CD14-positive monocyte (primary cell): ENCODE measurements around the gene MIB1. TPM values are rescaled to one million over a fixed set of nuclear protein-coding genes. Genes with fewer than 3 reads are reported as not detected.

ENCODE experiments used
- DNase-seq, 3 donors: peaks; one replicate each; pipeline ENCODE4 v3.0.0-alpha.2; 2011 to 2022
- H2AFZ ChIP-seq: 2 replicates; pipeline ENCODE4 v1.6.0; 2012; ENCODE audit warnings: mild to moderate bottlenecking, low read depth, low read length, inconsistent platforms; ENCODE audit not compliant: insufficient read depth, poor library complexity, severe bottlenecking
- H3K27ac ChIP-seq, 2 donors: 1 replicate in 1 of 2; 2 replicates in 1 of 2; pipeline ENCODE4 v1.5.1; 2012 to 2013; ENCODE audit warnings: low read length in 2 of 2, control low read depth in 1 of 2, inconsistent platforms in 1 of 2, low read depth in 1 of 2, mild to moderate bottlenecking in 1 of 2
- H3K27me3 ChIP-seq, 2 donors: one replicate each; pipeline versions ENCODE4 v1.6.0 to v1.6.1; 2011 to 2013; ENCODE audit warnings: low read length in 2 of 2; ENCODE audit not compliant: control insufficient read depth in 2 of 2, insufficient read depth in 2 of 2
- H3K36me3 ChIP-seq, 2 donors: replicated peaks in 1 of 2; 1 replicate in 1 of 2; 2 replicates in 1 of 2; pipeline versions ENCODE4 v1.5.1 to v1.6.1; 2012 to 2013; ENCODE audit warnings: low read length in 2 of 2, control low read depth in 1 of 2, inconsistent platforms in 1 of 2, mild to moderate bottlenecking in 1 of 2; ENCODE audit not compliant: insufficient read depth in 2 of 2, control insufficient read depth in 1 of 2
- H3K4me1 ChIP-seq, 2 donors: 1 replicate in 1 of 2; 2 replicates in 1 of 2; pipeline versions ENCODE4 v1.5.1 to v1.6.1; 2012 to 2013; ENCODE audit warnings: low read length in 2 of 2, control low read depth in 1 of 2, inconsistent platforms in 1 of 2, mild to moderate bottlenecking in 1 of 2, moderate library complexity in 1 of 2; ENCODE audit not compliant: insufficient read depth in 2 of 2, control insufficient read depth in 1 of 2
- H3K4me2 ChIP-seq: replicated peaks from 2 replicates; pipeline ENCODE3; 2012; ENCODE audit warnings: low read length, moderate library complexity, mild to moderate bottlenecking; ENCODE audit not compliant: poor library complexity, severe bottlenecking; ENCODE audit errors: extremely low read depth
- H3K4me3 ChIP-seq, 3 experiments: fragments of 200-600 bp in 1 of 3; sonication (generic) in 1 of 3; replicated peaks in 1 of 3; 1 replicate in 2 of 3; 2 replicates in 1 of 3; pipeline ENCODE4 v1.5.1; 2011 to 2013; ENCODE audit warnings: low read length in 3 of 3, mild to moderate bottlenecking in 3 of 3, control low read depth in 2 of 3, low read depth in 2 of 3, inconsistent platforms in 1 of 3, moderate library complexity in 1 of 3
- H3K79me2 ChIP-seq: 2 replicates; pipeline ENCODE4 v1.6.0; 2012; ENCODE audit warnings: mild to moderate bottlenecking, control low read depth, inconsistent platforms, low read length, moderate library complexity; ENCODE audit not compliant: insufficient read depth
- H3K9ac ChIP-seq: 2 replicates; pipeline ENCODE4 v1.6.0; 2017; ENCODE audit warnings: low read length, mild to moderate bottlenecking; ENCODE audit not compliant: insufficient read depth, poor library complexity, severe bottlenecking
- H3K9me3 ChIP-seq, 2 donors: replicated peaks in 1 of 2; 1 replicate in 1 of 2; 2 replicates in 1 of 2; pipeline versions ENCODE4 v1.5.1 to v1.6.1; 2012 to 2013; ENCODE audit warnings: low read length in 2 of 2, control low read depth in 1 of 2; ENCODE audit not compliant: control insufficient read depth in 1 of 2, insufficient read depth in 1 of 2
- H4K20me1 ChIP-seq: 2 replicates; pipeline ENCODE4 v1.6.0; 2012; ENCODE audit warnings: mild to moderate bottlenecking, low read length, control low read depth, moderate library complexity; ENCODE audit not compliant: insufficient read depth
- H3K27ac Mint-ChIP-seq, 7 donors: one replicate each; pipeline ENCODE4 v1.8.0; 2020; ENCODE audit warnings: mild to moderate bottlenecking in 7 of 7, mixed read lengths in 7 of 7, moderate library complexity in 6 of 7, inconsistent platforms in 2 of 7
- H3K27me3 Mint-ChIP-seq, 3 donors: one replicate each; pipeline ENCODE4 v1.8.0; 2021 to 2022; ENCODE audit warnings: low read depth in 3 of 3, mild to moderate bottlenecking in 3 of 3, mixed read lengths in 3 of 3, moderate library complexity in 3 of 3, inconsistent platforms in 1 of 3
- H3K36me3 Mint-ChIP-seq, 2 donors: one replicate each; pipeline ENCODE4 v1.8.0; 2020; ENCODE audit warnings: mixed read lengths in 2 of 2, inconsistent platforms in 1 of 2, mild to moderate bottlenecking in 1 of 2
- H3K4me1 Mint-ChIP-seq: one replicate; pipeline ENCODE4 v1.8.0; 2020; ENCODE audit warnings: mild to moderate bottlenecking, mixed read lengths
- H3K4me3 Mint-ChIP-seq, 2 donors: one replicate each; pipeline ENCODE4 v1.8.0; 2020; ENCODE audit warnings: mild to moderate bottlenecking in 2 of 2, mixed read lengths in 2 of 2, moderate library complexity in 1 of 2
- H3K9me3 Mint-ChIP-seq, 7 donors: one replicate each; pipeline ENCODE4 v1.8.0; 2020 to 2022; ENCODE audit warnings: mixed read lengths in 7 of 7, mild to moderate bottlenecking in 6 of 7, moderate library complexity in 6 of 7, inconsistent platforms in 2 of 7
- CTCF ChIP-seq: fragments of 200-600 bp; IDR thresholded peaks from one replicate; pipeline ENCODE4 v1.8.0; 2022; ENCODE audit warnings: antibody characterized with exemption, mild to moderate bottlenecking
- WGBS: methylation state at CpG from one replicate; pipeline ENCODE4 v1.1.5; 2013; ENCODE audit warnings: missing lambda C conversion rate; ENCODE audit not compliant: insufficient coverage; 5-methylcytosine and 5-hydroxymethylcytosine counted together
- intact Hi-C, 2 donors: fragments of 100-400 bp; cut with micrococcal nuclease; formaldehyde crosslinking; loops; one replicate each; pipeline versions ENCODE4 v1.15.0 to v1.15.1; 2023
- polyA plus RNA-seq, 3 donors: library from polyadenylated mRNA; depleted of rRNA in 1 of 3; unstranded in 2 of 3; stranded (reverse) in 1 of 3; fragments of 300-500 nt in 2 of 3; fragments of >200 nt in 1 of 3; fragmentation: Illumina TruSeq in 2 of 3; gene quantifications; 1 replicate in 2 of 3; 2 replicates in 1 of 3; pipeline ENCODE4 v1.2.3, GENCODE V29; 2012 to 2021
- small RNA-seq: library from RNA; depleted of rRNA; stranded (forward); fragments of <200 nt; gene quantifications from one replicate; pipeline ENCODE3, GENCODE V24; 2012; ENCODE audit warnings: low read depth; ENCODE audit not compliant: insufficient read length

Gene MIB1
- polyA plus RNA-seq, 3 donors: 5.7 to 8.5 (median 7.8) TPM

GRCh38 chr18:21916594-21916993, 176.0 kb downstream of the MIB1 start:
- Mint-ChIP-seq H3K27ac (no peak overlapping the region), H3K4me1 (no peaks in the 10 kb centered on the region), H3K9me3 (peaks cover 2 to 10% (median 7%) of the 10 kb centered on the region in 7 donors), H3K27me3 (peaks cover 4 to 9% (median 6%) of the 10 kb centered on the region in 3 donors), H3K4me3 (no peak overlapping the region), H3K36me3 (no peaks in the 10 kb centered on the region)
- H3K9ac ChIP-seq: no peak overlapping the region
- no peaks in the 10 kb centered on the region for H3K36me3 ChIP-seq
- H3K27me3 ChIP-seq: no peaks in the 10 kb centered on the region
- H3K4me2 ChIP-seq: no peak overlapping the region
- no peak for TF ChIP-seq CTCF
- WGBS: no CpG with 5 or more reads among the region's 2 CpGs
- H3K79me2 ChIP-seq: no peaks in the 10 kb centered on the region
- peaks cover 4% of the 10 kb centered on the region in 2 donors for H3K9me3 ChIP-seq
- H3K4me3 ChIP-seq: no peak overlapping the region
- no peak overlapping the region for H2AFZ ChIP-seq
- H3K27ac ChIP-seq: no peak overlapping the region
- no peaks in the 10 kb centered on the region for H3K4me1 ChIP-seq
- intact Hi-C loops: no loop called here
- no peaks in the 10 kb centered on the region for H4K20me1 ChIP-seq
- no peak for DNase-seq

GRCh38 chr18:21918693-21919092, 178.1 kb downstream of the MIB1 start:
- intact Hi-C loops: no loop called here

More at GRCh38 chr18:21918693-21919092, 178.1 kb downstream of the MIB1 start:
- no peak for TF ChIP-seq CTCF
- no peaks in the 10 kb centered on the region for H3K79me2 ChIP-seq
- no peak overlapping the region for H3K9ac ChIP-seq
- no peaks in the 10 kb centered on the region for H3K4me1 Mint-ChIP-seq
- H3K4me2 ChIP-seq: no peak overlapping the region
- no peaks in the 10 kb centered on the region for H4K20me1 ChIP-seq
- H3K27me3 Mint-ChIP-seq: peaks cover 4 to 11% (median 4%) of the 10 kb centered on the region in 3 donors
- H3K36me3 Mint-ChIP-seq: no peaks in the 10 kb centered on the region
- H3K4me1 ChIP-seq: no peaks in the 10 kb centered on the region
- H3K9me3 Mint-ChIP-seq: peaks cover 2 to 10% (median 7%) of the 10 kb centered on the region in 7 donors
- H3K4me3 ChIP-seq: no peak overlapping the region
- H3K36me3 ChIP-seq: no peaks in the 10 kb centered on the region
- no peak for DNase-seq
- no peaks in the 10 kb centered on the region for H3K27me3 ChIP-seq
- no CpG with 5 or more reads among the region's 1 CpG for WGBS
- no peak overlapping the region for H3K4me3 Mint-ChIP-seq
- H2AFZ ChIP-seq: no peak overlapping the region
- H3K27ac ChIP-seq: no peak overlapping the region
- H3K9me3 ChIP-seq: peaks cover 4% of the 10 kb centered on the region in 2 donors
- no peak overlapping the region for H3K27ac Mint-ChIP-seq

Small RNA genes lying within 50 kb of the gene (small RNA-seq; reads per million reads assigned to genes)
- not detected for gene AC103987.3
- gene RF00019: not detected
- not detected for gene RF00045
- 0.71 reads per million for gene RF01241
- gene RN7SL233P: not detected
- gene RNU6-1038P: not detected

Other genes with a start within 250 kb of the MIB1 start
- 1 to 10 TPM; 1.3 to 6.1 (median 2.5) TPM for gene ESCO1, start 140.1 kb upstream of the MIB1 start, polyA plus RNA-seq
- gene SNRPD1, start 128.5 kb upstream of the MIB1 start, polyA plus RNA-seq: 10 to 100 TPM; 13.0 to 56.7 (median 50.9) TPM
- gene ABHD3, start 36.0 kb upstream of the MIB1 start, polyA plus RNA-seq: 10 to 100 TPM; 24.6 to 63.6 (median 42.0) TPM